ENCODE results near the gene SHISA6. TPM values are rescaled to one million over a fixed set of nuclear protein-coding genes. Genes with fewer than 3 reads are reported as not detected.

SHISA6 gene
- total RNA-seq, 1 donor from 2014 or later: not detected

- Mint-ChIP-seq H3K4me1 (ENCODE audit: unreplicated experiment) (no peaks in the 10 kb centered on the region), H3K4me3 (ENCODE audit: unreplicated experiment) (no peak overlapping the region), H3K27me3 (ENCODE audit: unreplicated experiment) (no peaks in the 10 kb centered on the region), H3K36me3 (ENCODE audit: unreplicated experiment) (no peaks in the 10 kb centered on the region), H3K9me3 (ENCODE audit: unreplicated experiment) (peaks cover 17% of the 10 kb centered on the region), H3K27ac (ENCODE audit: unreplicated experiment) (no peak overlapping the region)
- TF ChIP-seq CTCF (IDR thresholded peaks at IDR 0.05): no peak
- no peak for DNase-seq (ENCODE audit: extremely low spot score, unreplicated experiment)
These were observed 265.6 kb downstream of the SHISA6 start for GRCh38 chr17:11506635-11507034.

- Mint-ChIP-seq H3K9me3 (ENCODE audit: unreplicated experiment) (peaks cover 16% of the 10 kb centered on the region), H3K36me3 (ENCODE audit: unreplicated experiment) (no peaks in the 10 kb centered on the region), H3K4me1 (ENCODE audit: unreplicated experiment) (no peaks in the 10 kb centered on the region), H3K27ac (ENCODE audit: unreplicated experiment) (no peak overlapping the region), H3K27me3 (ENCODE audit: unreplicated experiment) (no peaks in the 10 kb centered on the region), H3K4me3 (ENCODE audit: unreplicated experiment) (no peak overlapping the region)
- DNase-seq (ENCODE audit: extremely low spot score, unreplicated experiment): no peak
- TF ChIP-seq CTCF (IDR thresholded peaks at IDR 0.05): no peak
These were observed 270.7 kb downstream of the SHISA6 start for GRCh38 chr17:11511696-11512095.

GRCh38 chr17:11514565-11514964 is 273.6 kb downstream of the SHISA6 start:
- H3K27me3 Mint-ChIP-seq (ENCODE audit: unreplicated experiment): no peaks in the 10 kb centered on the region
- peaks cover 9% of the 10 kb centered on the region for H3K9me3 Mint-ChIP-seq (ENCODE audit: unreplicated experiment)
- H3K4me3 Mint-ChIP-seq (ENCODE audit: unreplicated experiment): no peak overlapping the region
- no peaks in the 10 kb centered on the region for H3K36me3 Mint-ChIP-seq (ENCODE audit: unreplicated experiment)
- no peaks in the 10 kb centered on the region for H3K4me1 Mint-ChIP-seq (ENCODE audit: unreplicated experiment)
- DNase-seq (ENCODE audit: extremely low spot score, unreplicated experiment): no peak
- H3K27ac Mint-ChIP-seq (ENCODE audit: unreplicated experiment): no peak overlapping the region
- TF ChIP-seq CTCF (IDR thresholded peaks at IDR 0.05): no peak

- DNase-seq (ENCODE audit: extremely low spot score, unreplicated experiment): no peak
- Mint-ChIP-seq H3K27me3 (ENCODE audit: unreplicated experiment) (no peaks in the 10 kb centered on the region), H3K4me3 (ENCODE audit: unreplicated experiment) (no peak overlapping the region), H3K9me3 (ENCODE audit: unreplicated experiment) (peaks cover 9% of the 10 kb centered on the region), H3K36me3 (ENCODE audit: unreplicated experiment) (no peaks in the 10 kb centered on the region), H3K4me1 (ENCODE audit: unreplicated experiment) (no peaks in the 10 kb centered on the region), H3K27ac (ENCODE audit: unreplicated experiment) (no peak overlapping the region)
- no peak for TF ChIP-seq CTCF (IDR thresholded peaks at IDR 0.05)
These were observed 274.1 kb downstream of the SHISA6 start for GRCh38 chr17:11514981-11515680.

- Mint-ChIP-seq H3K9me3 (ENCODE audit: unreplicated experiment) (peaks cover 9% of the 10 kb centered on the region), H3K36me3 (ENCODE audit: unreplicated experiment) (no peaks in the 10 kb centered on the region), H3K4me3 (ENCODE audit: unreplicated experiment) (no peak overlapping the region), H3K27ac (ENCODE audit: unreplicated experiment) (no peak overlapping the region), H3K27me3 (ENCODE audit: unreplicated experiment) (no peaks in the 10 kb centered on the region), H3K4me1 (ENCODE audit: unreplicated experiment) (no peaks in the 10 kb centered on the region)
- TF ChIP-seq CTCF (IDR thresholded peaks at IDR 0.05): no peak
- DNase-seq (ENCODE audit: extremely low spot score, unreplicated experiment): no peak
These were observed 274.9 kb downstream of the SHISA6 start for GRCh38 chr17:11515901-11516300.

All from osteocyte (in vitro differentiated cells).